H1 (cell line): ENCODE data around the gene TBC1D22A. TPM values are rescaled to one million over a fixed set of nuclear protein-coding genes. Genes with fewer than 3 reads are reported as not detected.
A peak's percentile ranks its signal among the peaks of the same experiment; 100 is the strongest.

ENCODE experiments used
- CTCF ChIA-PET: fragments of 300-600 bp; sonication (Branson Sonifier 250); formaldehyde crosslinking; loops from one replicate; lab custom pipeline; 2021; ENCODE audit not compliant: partially characterized antibody; lab: Charles Lee
- POLR2A ChIA-PET: fragments of 300-600 bp; sonication (Branson Sonifier 250); formaldehyde crosslinking; loops from one replicate; lab custom pipeline; 2021; ENCODE audit warnings: inconsistent platforms; ENCODE audit not compliant: partially characterized antibody; lab: Charles Lee
- DNase-seq, 2 experiments: peaks; one replicate each; pipeline versions ENCODE4 v3.0.0 to v3.0.0-alpha.2; 2010 to 2022; ENCODE audit warnings: low spot score in 2 of 2, low read depth in 1 of 2, mixed read lengths in 1 of 2
- FAIRE-seq: peaks from 2 replicates; lab custom pipeline; 2011; peaks lifted over from hg19 to GRCh38; lab: Jason Lieb, UNC
- H2AFZ ChIP-seq: 2 replicates; pipeline ENCODE4 v1.8.1; 2012; ENCODE audit warnings: low read length, inconsistent platforms
- H2AK5ac ChIP-seq: 2 replicates; pipeline ENCODE4 v1.6.1; 2013; ENCODE audit warnings: low read depth, low read length
- H2BK120ac ChIP-seq: replicated peaks from 2 replicates; pipeline ENCODE3; 2013; ENCODE audit warnings: low read depth, low read length, inconsistent platforms
- H2BK12ac ChIP-seq: 2 replicates; pipeline ENCODE4 v1.6.1; 2013; ENCODE audit warnings: low read depth, low read length
- H2BK15ac ChIP-seq: 2 replicates; pipeline ENCODE4 v1.6.1; 2013; ENCODE audit warnings: low read length
- H2BK20ac ChIP-seq: 2 replicates; pipeline ENCODE4 v1.6.1; 2013; ENCODE audit warnings: low read length
- H2BK5ac ChIP-seq: 2 replicates; pipeline ENCODE4 v1.6.1; 2013; ENCODE audit warnings: low read depth, low read length
- H3K14ac ChIP-seq: 2 replicates; pipeline ENCODE4 v1.6.1; 2013; ENCODE audit warnings: inconsistent platforms; ENCODE audit not compliant: insufficient read length
- H3K18ac ChIP-seq: 2 replicates; pipeline ENCODE4 v1.6.1; 2013; ENCODE audit warnings: low read length; ENCODE audit errors: extremely low read depth
- H3K23ac ChIP-seq: 2 replicates; pipeline ENCODE4 v1.6.1; 2013; ENCODE audit warnings: inconsistent platforms; ENCODE audit not compliant: insufficient read length
- H3K23me2 ChIP-seq: 2 replicates; pipeline ENCODE4 v1.6.1; 2013; ENCODE audit warnings: low read depth, low read length
- H3K27ac ChIP-seq: 2 replicates; pipeline ENCODE4 v1.6.1; 2011; ENCODE audit warnings: low read depth, low read length, inconsistent platforms
- H3K27me3 ChIP-seq, 4 experiments: replicated peaks in 1 of 4; 1 replicate in 1 of 4; 2 replicates in 3 of 4; pipeline versions ENCODE4 v1.6.1 to v1.8.1; 2011 to 2013; ENCODE audit warnings: low read length in 3 of 4, mild to moderate bottlenecking in 3 of 4, inconsistent platforms in 2 of 4, mixed read lengths in 2 of 4, moderate library complexity in 1 of 4; ENCODE audit not compliant: control insufficient read depth in 3 of 4, insufficient read depth in 3 of 4; ENCODE audit errors: extremely low read depth in 1 of 4
- H3K36me3 ChIP-seq, 4 experiments: 2 replicates each; pipeline versions ENCODE4 v1.6.1 to v1.8.1; 2011 to 2013; ENCODE audit warnings: mild to moderate bottlenecking in 4 of 4, low read length in 3 of 4, moderate library complexity in 2 of 4, control low read depth in 1 of 4, inconsistent platforms in 1 of 4; ENCODE audit not compliant: insufficient read depth in 4 of 4, control insufficient read depth in 2 of 4
- H3K4ac ChIP-seq: replicated peaks from 2 replicates; pipeline ENCODE3; 2013; ENCODE audit warnings: low read length, low read depth, mixed read lengths, inconsistent platforms; ENCODE audit not compliant: insufficient read length
- H3K4me1 ChIP-seq, 4 experiments: replicated peaks in 1 of 4; 1 replicate in 1 of 4; 2 replicates in 3 of 4; pipeline versions ENCODE4 v1.6.1 to v1.8.1; 2011 to 2013; ENCODE audit warnings: low read length in 3 of 4, inconsistent platforms in 2 of 4, mixed read lengths in 1 of 4; ENCODE audit not compliant: insufficient read depth in 4 of 4, control insufficient read depth in 3 of 4
- H3K4me2 ChIP-seq, 2 experiments: 2 replicates each; pipeline versions ENCODE4 v1.6.1 to v1.8.1; 2011 to 2013; ENCODE audit warnings: low read depth in 2 of 2, low read length in 2 of 2, control low read depth in 1 of 2, inconsistent platforms in 1 of 2, mild to moderate bottlenecking in 1 of 2; ENCODE audit not compliant: insufficient read depth in 1 of 2
- H3K4me3 ChIP-seq, 4 experiments: fragments of 200-600, 300-600 bp in 1 of 4; sonication (generic), shearing (Covaris generic), sonication (Bioruptor Twin) in 1 of 4; 2 replicates each; pipeline versions ENCODE4 v1.5.1 to v1.8.1; 2011 to 2016; ENCODE audit warnings: low read length in 4 of 4, low read depth in 3 of 4, control low read depth in 2 of 4, inconsistent platforms in 2 of 4, mild to moderate bottlenecking in 2 of 4, mixed read lengths in 1 of 4, moderate library complexity in 1 of 4; ENCODE audit not compliant: insufficient read depth in 2 of 4; ENCODE audit errors: extremely low read depth in 1 of 4
- H3K56ac ChIP-seq: replicated peaks from 2 replicates; pipeline ENCODE3; 2013; ENCODE audit warnings: low read depth, mild to moderate bottlenecking, mixed read lengths, low read length, inconsistent platforms; ENCODE audit not compliant: insufficient read length
- H3K79me1 ChIP-seq: 2 replicates; pipeline ENCODE4 v1.6.1; 2013; ENCODE audit warnings: low read depth, low read length, control low read depth
- H3K79me2 ChIP-seq, 2 experiments: 2 replicates each; pipeline versions ENCODE4 v1.6.1 to v1.8.1; 2012 to 2013; ENCODE audit warnings: low read length in 2 of 2, mild to moderate bottlenecking in 2 of 2, inconsistent platforms in 1 of 2; ENCODE audit not compliant: insufficient read depth in 2 of 2, control insufficient read depth in 1 of 2
- H3K9ac ChIP-seq, 4 experiments: replicated peaks in 1 of 4; 1 replicate in 1 of 4; 2 replicates in 3 of 4; pipeline versions ENCODE4 v1.6.1 to v1.8.1; 2011 to 2013; ENCODE audit warnings: low read depth in 3 of 4, low read length in 3 of 4, control low read depth in 2 of 4, mild to moderate bottlenecking in 2 of 4, moderate library complexity in 2 of 4, inconsistent platforms in 1 of 4; ENCODE audit errors: extremely low read depth in 1 of 4
- H3K9me3 ChIP-seq, 2 experiments: 2 replicates each; pipeline versions ENCODE4 v1.6.1 to v1.8.1; 2012 to 2013; ENCODE audit warnings: mild to moderate bottlenecking in 2 of 2, moderate library complexity in 2 of 2, control low read depth in 1 of 2, inconsistent platforms in 1 of 2, low read depth in 1 of 2, low read length in 1 of 2, mixed read lengths in 1 of 2; ENCODE audit not compliant: insufficient read depth in 2 of 2
- H4K20me1 ChIP-seq, 2 experiments: replicated peaks in 1 of 2; 2 replicates each; pipeline versions ENCODE3 to v1.8.1; 2011 to 2013; ENCODE audit warnings: inconsistent platforms in 2 of 2, low read length in 2 of 2, mild to moderate bottlenecking in 1 of 2; ENCODE audit not compliant: insufficient read depth in 2 of 2, control insufficient read depth in 1 of 2
- H4K5ac ChIP-seq: 2 replicates; pipeline ENCODE4 v1.6.1; 2013; ENCODE audit warnings: low read length, low read depth, mixed read lengths, inconsistent platforms; ENCODE audit not compliant: insufficient read length
- H4K8ac ChIP-seq: 2 replicates; pipeline ENCODE4 v1.8.0; 2013; ENCODE audit warnings: mild to moderate bottlenecking, moderate library complexity, low read length, inconsistent platforms; ENCODE audit not compliant: insufficient read depth; ENCODE audit errors: extremely low read depth
- H4K91ac ChIP-seq: replicated peaks from 2 replicates; pipeline ENCODE3; 2013; ENCODE audit warnings: low read length, mixed read lengths, inconsistent platforms; ENCODE audit not compliant: insufficient read length
- ATF2 ChIP-seq: IDR thresholded peaks from 2 replicates; pipeline ENCODE4 v1.6.1; 2012; ENCODE audit warnings: low read length, inconsistent platforms
- BACH1 ChIP-seq: IDR thresholded peaks from 2 replicates; pipeline ENCODE4 v1.6.1; 2012; ENCODE audit warnings: low read length, improper control_type of control experiment
- CTCF ChIP-seq, 3 experiments: IDR thresholded peaks; 1 replicate in 2 of 3; 2 replicates in 1 of 3; pipeline versions ENCODE4 v1.5.1 to v1.6.1; 2011; ENCODE audit warnings: low read length in 3 of 3, mild to moderate bottlenecking in 3 of 3, inconsistent platforms in 2 of 3, low read depth in 1 of 3, moderate library complexity in 1 of 3; ENCODE audit not compliant: insufficient read depth in 1 of 3; ENCODE audit errors: control extremely low read depth in 1 of 3
- NANOG ChIP-seq: IDR thresholded peaks from 2 replicates; pipeline ENCODE4 v1.6.1; 2011; ENCODE audit warnings: low read length, low read depth, mild to moderate bottlenecking, inconsistent platforms; ENCODE audit not compliant: insufficient read depth, poor library complexity, severe bottlenecking
- PHF8 ChIP-seq: fragments of 200-600 bp; sonication (generic); conservative IDR thresholded peaks from 2 replicates; pipeline ENCODE4 v1.7.1; 2012; ENCODE audit warnings: low read depth, mild to moderate bottlenecking, inconsistent platforms, low read length, moderate library complexity
- USF2 ChIP-seq: IDR thresholded peaks from 2 replicates; pipeline ENCODE4 v1.6.1; 2011; ENCODE audit warnings: low read length, improper control_type of control experiment
- WGBS, 2 experiments: shearing (Covaris generic) in 1 of 2; methylation state at CpG; one replicate each; pipeline versions ENCODE4 v1.1.6 to v1.1.7; 2013 to 2015; ENCODE audit warnings: low lambda C conversion rate in 2 of 2, mixed read lengths in 2 of 2, inconsistent platforms in 1 of 2, low coverage in 1 of 2, missing lambda C conversion rate in 1 of 2; ENCODE audit not compliant: insufficient replicate concordance in 2 of 2, insufficient coverage in 1 of 2, insufficient read length in 1 of 2; ENCODE audit errors: extremely low coverage in 1 of 2, missing lambda C conversion rate in 1 of 2; 5-methylcytosine and 5-hydroxymethylcytosine counted together
- polyA plus RNA-seq, 7 experiments: library from polyadenylated mRNA; depleted of rRNA in 3 of 7; stranded (reverse) in 5 of 7; unstranded in 2 of 7; fragments of >200 nt in 5 of 7; fragments of 200-250 nt in 2 of 7; gene quantifications; 1 replicate in 5 of 7; 2 replicates in 1 of 7; 4 replicates in 1 of 7; pipeline versions ENCODE4 v1.2.1 to v1.2.3, GENCODE V29; 2011 to 2013; ENCODE audit warnings: missing spikeins in 2 of 7, mixed read lengths in 2 of 7
- total RNA-seq: library from RNA; stranded (reverse); fragmentation: NEBNext Ultra II Directional; extraction: Animal tissue kit (Norgen Biotek cat#: 25700); gene quantifications from 2 replicates; pipeline ENCODE4 v1.2.1, GENCODE V29; 2021

Gene TBC1D22A
- total and polyA plus RNA-seq, 2 of the 8 experiments (the other 6 are each of a cell fraction or from before 2014, with no cell fraction given): 11.9 to 18.4 TPM

GRCh38 chr22:46827136-46827780 is 64.8 kb downstream of the TBC1D22A start:
- no peaks in the 10 kb centered on the region; a peak in 1 of 7 replicates for H3K27me3 ChIP-seq
- H2AK5ac ChIP-seq: no peak overlapping the region
- H3K23me2 ChIP-seq: 0 out of 2 replicates have a peak, but pooled peaks cover 3% of the 10 kb centered on the region
- no peaks in the 10 kb centered on the region for H3K9me3 ChIP-seq
- H3K9ac ChIP-seq: no peak overlapping the region
- H2BK5ac ChIP-seq: no peak overlapping the region
- peaks cover 8% of the 10 kb centered on the region for H3K79me1 ChIP-seq
- H4K20me1 ChIP-seq: peaks cover 3 to 8% of the 10 kb centered on the region in 2 experiments
- no peaks in the 10 kb centered on the region for H3K36me3 ChIP-seq
- H4K91ac ChIP-seq: no peak overlapping the region
- FAIRE-seq (peak; percentile 66), DNase-seq (peak; percentile 54 to 88)
- H3K4me2 ChIP-seq: no peak overlapping the region
- ChIA-PET CTCF (interaction anchor here (0.6 to 2.8 kb wide), 45 partner anchors 8 to 1666 kb away, joined by 3 to 19 read pairs (median 4); no protein-coding TSS in a partner anchor), POLR2A (no interaction called here)
- no peak overlapping the region for H3K27ac ChIP-seq
- 67% methylated on average over 24 of the region's 25 CpGs; no CpG with 5 or more reads in 1 of the 2 experiments for WGBS, 2 experiments
- no peak overlapping the region for H4K5ac ChIP-seq
- H2BK20ac ChIP-seq: no peak overlapping the region
- no peak overlapping the region for H3K4me3 ChIP-seq
- no peak overlapping the region for H2AFZ ChIP-seq
- H2BK15ac ChIP-seq: no peak overlapping the region
- H3K56ac ChIP-seq: no peak overlapping the region
- H3K23ac ChIP-seq: no peak overlapping the region
- no peak overlapping the region for H4K8ac ChIP-seq
- no peak overlapping the region for H2BK12ac ChIP-seq
- H3K4ac ChIP-seq: no peak overlapping the region
- peaks cover 0 to 5% of the 10 kb centered on the region in 2 experiments; a peak in 1 of 4 replicates for H3K79me2 ChIP-seq
- H2BK120ac ChIP-seq: no peak overlapping the region
- H3K18ac ChIP-seq: no peak overlapping the region
- H3K14ac ChIP-seq: no peak overlapping the region
- peaks cover 0 to 8% (median 3%) of the 10 kb centered on the region in 4 experiments; a peak in 3 of 7 replicates for H3K4me1 ChIP-seq
- peak; percentile 31; the same call in 1 of the 2 replicates for TF ChIP-seq USF2
- peak; percentile 59; the same call in 1 of the 2 replicates for TF ChIP-seq BACH1
- no peak for TF ChIP-seq ATF2
- TF ChIP-seq CTCF (IDR thresholded peaks at IDR 0.05; ENCODE audit: control extremely low read depth in 1 of 3, insufficient read depth in 1 of 3, low read depth in 1 of 3, low read length in 3 of 3): peak; percentile 96 to 99 (median 99)
- no peak for TF ChIP-seq PHF8
- TF ChIP-seq NANOG: no peak
